K562 (cell line): Measurements from ENCODE around the gene FNBP1. TPM values are rescaled to one million over a fixed set of nuclear protein-coding genes. Genes with fewer than 3 reads are reported as not detected.

Experiments
- BRCA1 ChIP-seq, 2 experiments: fragments of 450-650 bp in 1 of 2; sonication (generic) in 1 of 2; formaldehyde crosslinking in 1 of 2; IDR thresholded peaks; 2 replicates each; pipeline versions ENCODE4 v1.5.0 to v1.6.1; 2017 to 2020; ENCODE audit warnings: mild to moderate bottlenecking in 1 of 2, missing genetic modification reagents in 1 of 2
- DPF2 ChIP-seq: fragments of 450-650 bp; IDR thresholded peaks from 2 replicates; pipeline ENCODE4 v1.6.1; 2016
- E2F6 ChIP-seq, 2 experiments: IDR thresholded peaks; 2 replicates each; pipeline ENCODE4 v1.6.1; 2011; ENCODE audit warnings: borderline replicate concordance in 1 of 2, control low read depth in 1 of 2, low read depth in 1 of 2, low read length in 1 of 2, mild to moderate bottlenecking in 1 of 2, mixed read lengths in 1 of 2, moderate library complexity in 1 of 2; ENCODE audit not compliant: insufficient read depth in 1 of 2, insufficient read length in 1 of 2, poor library complexity in 1 of 2, severe bottlenecking in 1 of 2; ENCODE audit errors: extremely low read depth in 1 of 2
- ERF ChIP-seq: fragments of 450-650 bp; formaldehyde crosslinking; IDR thresholded peaks from 2 replicates; pipeline ENCODE4 v1.4.0; 2020; ENCODE audit warnings: mild to moderate bottlenecking, mixed read lengths
- HCFC1 ChIP-seq: IDR thresholded peaks from 2 replicates; pipeline ENCODE4 v1.6.1; 2012; ENCODE audit warnings: low read depth, low read length, improper control_type of control experiment
- HDAC3 ChIP-seq: fragments of 450-650 bp; IDR thresholded peaks from 2 replicates; pipeline ENCODE4 v1.6.1; 2018; ENCODE audit warnings: borderline replicate concordance, mild to moderate bottlenecking, moderate library complexity; ENCODE audit not compliant: partially characterized antibody
- IFI16 ChIP-seq: fragments of 250-450 bp; sonication (Bioruptor Pico); IDR thresholded peaks from 2 replicates; pipeline ENCODE4 v2.1.2; 2022; ENCODE audit warnings: mild to moderate bottlenecking, inconsistent platforms
- IRF2 ChIP-seq: sonication (generic); formaldehyde crosslinking; IDR thresholded peaks from 2 replicates; pipeline ENCODE4 v1.8.1; 2022; ENCODE audit warnings: mild to moderate bottlenecking, missing genetic modification reagents
- KDM4B ChIP-seq, 2 experiments: fragments of 450-650 bp in 1 of 2; sonication (generic) in 1 of 2; IDR thresholded peaks; 2 replicates each; pipeline ENCODE4 v1.6.1; 2016 to 2017; ENCODE audit warnings: borderline replicate concordance in 2 of 2, antibody characterized with exemption in 1 of 2, low read depth in 1 of 2, mild to moderate bottlenecking in 1 of 2
- KDM5B ChIP-seq: fragments of 200-600 bp; sonication (generic); IDR thresholded peaks from 2 replicates; pipeline ENCODE4 v1.6.1; 2012; ENCODE audit warnings: low read depth, mild to moderate bottlenecking, moderate library complexity, low read length, control low read depth, inconsistent platforms; ENCODE audit not compliant: insufficient replicate concordance
- KHSRP ChIP-seq: fragments of 450-650 bp; IDR thresholded peaks from 2 replicates; pipeline ENCODE4 v1.6.1; 2017
- MNT ChIP-seq, 2 experiments: fragments of 450-650 bp; conservative IDR thresholded peaks; 2 replicates each; pipeline ENCODE4 v1.6.1; 2017; ENCODE audit warnings: mild to moderate bottlenecking in 2 of 2, moderate library complexity in 2 of 2
- PKNOX1 ChIP-seq: fragments of 450-650 bp; IDR thresholded peaks from 2 replicates; pipeline ENCODE4 v1.6.1; 2016
- PRPF4 ChIP-seq: fragments of 200-400 bp; formaldehyde crosslinking; IDR thresholded peaks from one replicate; pipeline ENCODE4 v1.6.1; 2017; ENCODE audit warnings: low read length, low read depth, mild to moderate bottlenecking; ENCODE audit not compliant: insufficient read depth, poor library complexity, severe bottlenecking
- RBM14 ChIP-seq: fragments of 200-400 bp; formaldehyde crosslinking; IDR thresholded peaks from 2 replicates; pipeline ENCODE4 v1.6.1; 2018; ENCODE audit warnings: low read depth, mild to moderate bottlenecking, low read length, moderate library complexity, borderline replicate concordance; ENCODE audit not compliant: insufficient read depth
- SNRNP70 ChIP-seq: fragments of 200-400 bp; formaldehyde crosslinking; optimal IDR thresholded peaks from 2 replicates; pipeline ENCODE3; 2017; ENCODE audit warnings: low read depth, low read length
- TRIM25 ChIP-seq: fragments of 450-650 bp; IDR thresholded peaks from 2 replicates; pipeline ENCODE4 v1.7.0; 2016; ENCODE audit warnings: borderline replicate concordance
- ZC3H8 ChIP-seq: fragments of 450-650 bp; IDR thresholded peaks from 2 replicates; pipeline ENCODE4 v1.6.1; 2017
- ZNF224 ChIP-seq: sonication (generic); formaldehyde crosslinking; IDR thresholded peaks from 2 replicates; pipeline ENCODE4 v1.8.0; 2022; ENCODE audit warnings: mild to moderate bottlenecking, missing genetic modification reagents
- ZNF695 ChIP-seq: fragments of 450-650 bp; formaldehyde crosslinking; IDR thresholded peaks from 2 replicates; pipeline ENCODE4 v1.4.0; 2020; ENCODE audit warnings: mild to moderate bottlenecking, moderate library complexity
- polyA plus RNA-seq, 8 experiments: library from polyadenylated mRNA; depleted of rRNA in 4 of 8; stranded (reverse) in 5 of 8; unstranded in 3 of 8; fragments of >200 nt; fragmentation: Nextera tagmentation in 2 of 8; fragmentation: Illumina TruSeq in 1 of 8; extraction: Ambion mirVana in 2 of 8; extraction: Trizol in 1 of 8; gene quantifications; 2 replicates each; pipeline versions ENCODE4 v1.2.1 to v1.2.3, GENCODE V29; 2011 to 2014; ENCODE audit warnings: inconsistent platforms in 1 of 8, missing spikeins in 1 of 8
- total RNA-seq, 7 experiments: library from RNA; depleted of rRNA in 6 of 7; stranded (reverse); fragments of >200 nt in 6 of 7; fragmentation: Illumina TruSeq in 2 of 7; extraction: Trizol in 2 of 7; gene quantifications; 2 replicates each; pipeline versions ENCODE4 v1.2.1 to v1.2.3, GENCODE V29; 2011 to 2021; ENCODE audit warnings: low replicate concordance in 1 of 7

The FNBP1 gene
- total and polyA plus RNA-seq, 9 of the 15 experiments (the other 6 are each of a cell fraction or from before 2014, with no cell fraction given), result 1.8 to 14.9 (median 7.6) TPM

GRCh38 chr9:129996161-129996830 is 46.7 kb downstream of the FNBP1 start (continued):
- 0 out of 4 replicates have a peak, but pooled peaks of 1 of the 2 experiments have one; percentile 12 for TF ChIP-seq MNT (conservative IDR thresholded peaks at IDR 0.05)
- TF ChIP-seq E2F6 (IDR thresholded peaks at IDR 0.05; ENCODE audit: borderline replicate concordance in 1 of 2, extremely low read depth in 1 of 2, insufficient read depth in 1 of 2, insufficient read length in 1 of 2, low read depth in 1 of 2, low read length in 1 of 2, poor library complexity in 1 of 2, severe bottlenecking in 1 of 2), result no peak
- no peak for TF ChIP-seq SNRNP70
- no peak for TF ChIP-seq ZC3H8
- peak; percentile 4; the same call in 1 of the 2 replicates for TF ChIP-seq PKNOX1
- no peak for TF ChIP-seq HCFC1
- peak; percentile 17 for TF ChIP-seq KDM5B
- TF ChIP-seq PRPF4, result no peak
- no peak for TF ChIP-seq TRIM25
- no peak for TF ChIP-seq RBM14
- no peak for TF ChIP-seq IRF2 (CRISPR knock-in tag)
- TF ChIP-seq DPF2, result peak; percentile 35
- no peak for TF ChIP-seq ZNF224 (CRISPR knock-in tag)
- TF ChIP-seq IFI16 (CRISPR knock-in tag), result no peak
- no peak for TF ChIP-seq BRCA1 (IDR thresholded peaks at IDR 0.05)
- TF ChIP-seq BRCA1 (CRISPR knock-in tag; IDR thresholded peaks at IDR 0.05), result no peak
- peak; percentile 1 for TF ChIP-seq HDAC3
- no peak for TF ChIP-seq ERF (CRISPR knock-in tag)
- no peak for TF ChIP-seq KDM4B (IDR thresholded peaks at IDR 0.05; ENCODE audit: borderline replicate concordance in 2 of 2, low read depth in 1 of 2)
- TF ChIP-seq KHSRP, result no peak
- no peak for TF ChIP-seq ZNF695 (CRISPR knock-in tag)
